Panc1 (cell line): ENCODE results near the gene CRELD2.

ENCODE experiments used
- CTCF ChIP-seq: fragments of 450-650 bp; IDR thresholded peaks from 2 replicates; pipeline ENCODE4 v1.5.1; 2017; ENCODE audit warnings: mild to moderate bottlenecking
- POLR2AphosphoS5 ChIP-seq: IDR thresholded peaks from 2 replicates; pipeline ENCODE4 v1.6.1; 2012; ENCODE audit warnings: mild to moderate bottlenecking, low read depth, low read length, moderate library complexity
- REST ChIP-seq, 2 experiments: IDR thresholded peaks; 2 replicates each; pipeline ENCODE4 v1.6.1; 2011 to 2012; ENCODE audit warnings: low read depth in 2 of 2, control low read depth in 1 of 2, low read length in 1 of 2, mild to moderate bottlenecking in 1 of 2, moderate library complexity in 1 of 2; ENCODE audit not compliant: insufficient read depth in 1 of 2

GRCh38 chr22:49889071-49889470, 29.4 kb upstream of the CRELD2 start:
- no peak for TF ChIP-seq REST (IDR thresholded peaks at IDR 0.05; ENCODE audit: insufficient read depth in 1 of 2, low read depth in 2 of 2, low read length in 1 of 2)
- TF ChIP-seq CTCF: no peak
- TF ChIP-seq POLR2AphosphoS5: no peak
